PFSK-1 (cell line): Measurements from ENCODE around the gene PSMC6.

ENCODE experiments used
- FOXP2 ChIP-seq: optimal IDR thresholded peaks from 2 replicates; pipeline ENCODE3; 2011; ENCODE audit warnings: borderline replicate concordance, control low read depth, inconsistent platforms; ENCODE audit not compliant: insufficient read depth; ENCODE audit errors: extremely low read length, extremely low read depth
- POLR2AphosphoS5 ChIP-seq: IDR thresholded peaks from 2 replicates; pipeline ENCODE4 v1.6.1; 2012; ENCODE audit warnings: low read depth, mild to moderate bottlenecking, control low read depth, low read length, moderate library complexity
- REST ChIP-seq, 2 experiments: IDR thresholded peaks; 2 replicates each; pipeline versions ENCODE4 v1.6.1 to v1.8.0; 2011 to 2012; ENCODE audit warnings: low read depth in 2 of 2, low read length in 2 of 2, control low read depth in 1 of 2, inconsistent platforms in 1 of 2, mild to moderate bottlenecking in 1 of 2, moderate library complexity in 1 of 2; ENCODE audit not compliant: insufficient read depth in 1 of 2
- SIN3A ChIP-seq: IDR thresholded peaks from 2 replicates; pipeline ENCODE4 v1.6.1; 2012; ENCODE audit warnings: mild to moderate bottlenecking, low read length, moderate library complexity, borderline replicate concordance; ENCODE audit not compliant: insufficient read depth
- TAF1 ChIP-seq: IDR thresholded peaks from 2 replicates; pipeline ENCODE4 v1.6.1; 2012; ENCODE audit warnings: low read length, control low read depth, borderline replicate concordance; ENCODE audit not compliant: insufficient read depth

The PSMC6 gene

DNA sequence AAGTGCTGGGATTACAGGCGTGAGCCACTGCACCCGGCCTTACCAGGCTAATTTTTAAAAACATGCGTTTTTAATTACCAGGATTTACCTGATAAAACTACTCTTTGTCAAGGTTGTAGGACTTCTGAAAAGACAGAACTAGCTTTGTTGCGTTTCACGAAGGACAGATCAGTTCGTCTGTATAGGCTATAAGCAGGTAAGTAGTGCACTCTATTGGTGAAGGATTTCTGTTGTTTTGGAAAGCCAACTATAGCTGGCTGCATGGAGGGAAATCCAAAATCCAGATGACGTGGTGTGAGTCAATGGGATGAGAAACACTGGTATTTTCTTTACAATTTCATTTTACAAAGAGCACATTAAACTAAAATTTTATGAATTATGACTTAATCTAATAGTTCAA lies 69.8 kb downstream of the PSMC6 start:
- TF ChIP-seq TAF1 (no peak), POLR2AphosphoS5 (no peak), FOXP2 (no peak), SIN3A (no peak), REST (IDR thresholded peaks at IDR 0.05; ENCODE audit: insufficient read depth in 1 of 2, low read depth in 2 of 2, low read length in 2 of 2) (no peak)
